ENCODE data around the gene C22orf39. TPM values are rescaled to one million over a fixed set of nuclear protein-coding genes. Genes with fewer than 3 reads are reported as not detected.
A peak's percentile ranks its signal among the peaks of the same experiment; 100 is the strongest.

C22orf39 gene
- total and polyA plus RNA-seq, 5 donors, result 44.9 to 64.3 (median 58.0) TPM

- no peak overlapping the region for H3K4me3 ChIP-seq (ENCODE audit: low read length)
- H3K27me3 ChIP-seq (ENCODE audit: control insufficient read depth, insufficient read depth), result no peaks in the 10 kb centered on the region
- peaks cover 8% of the 10 kb centered on the region for H3K4me1 ChIP-seq (ENCODE audit: control insufficient read depth, insufficient read depth, low read length)
- DNase-seq, result no peak
- ATAC-seq, result peak; percentile 33 to 40
- intact Hi-C loops (cut with DNase I), result no loop called here
- H3K27ac ChIP-seq (ENCODE audit: low read length), result no peak overlapping the region
- no peaks in the 10 kb centered on the region for H3K9me3 ChIP-seq (ENCODE audit: control insufficient read depth, low read length)
- WGBS, result 76% methylated on average over 4 of the region's 4 CpGs
Observed at GRCh38 chr22:19406846-19407245, 40.7 kb downstream of the C22orf39 start.

- Histone ChIP-seq H3K27me3 (ENCODE audit: control insufficient read depth, insufficient read depth) (no peaks in the 10 kb centered on the region), H3K9me3 (ENCODE audit: control insufficient read depth, low read length) (no peaks in the 10 kb centered on the region), H3K4me1 (ENCODE audit: control insufficient read depth, insufficient read depth, low read length) (peaks cover 5% of the 10 kb centered on the region), H3K27ac (ENCODE audit: low read length) (no peak overlapping the region), H3K4me3 (ENCODE audit: low read length) (no peak overlapping the region)
- WGBS, result 83% methylated on average over 3 of the region's 3 CpGs
- intact Hi-C loops (cut with DNase I), result no loop called here
- no peak for DNase-seq
- no peak for ATAC-seq
Observed at GRCh38 chr22:19406281-19406811, 41.2 kb downstream of the C22orf39 start.

- no peak overlapping the region for H3K27ac ChIP-seq (ENCODE audit: low read length)
- intact Hi-C loops (cut with DNase I), result no loop called here
- DNase-seq, result no peak
- no peaks in the 10 kb centered on the region for H3K4me1 ChIP-seq (ENCODE audit: control insufficient read depth, insufficient read depth, low read length)
- H3K27me3 ChIP-seq (ENCODE audit: control insufficient read depth, insufficient read depth), result no peaks in the 10 kb centered on the region
- H3K9me3 ChIP-seq (ENCODE audit: control insufficient read depth, low read length), result no peaks in the 10 kb centered on the region
- ATAC-seq, result peak in 1 of 2 donors; percentile 13
- no peak overlapping the region for H3K4me3 ChIP-seq (ENCODE audit: low read length)
- WGBS, result 97% methylated on average over 8 of the region's 8 CpGs
Observed at GRCh38 chr22:19405652-19406051, 41.9 kb downstream of the C22orf39 start.

- ATAC-seq (no peak), DNase-seq (no peak)
- no peaks in the 10 kb centered on the region for H3K9me3 ChIP-seq (ENCODE audit: control insufficient read depth, low read length)
- no peak overlapping the region for H3K4me3 ChIP-seq (ENCODE audit: low read length)
- WGBS, result 94% methylated on average over 4 of the region's 4 CpGs
- H3K27ac ChIP-seq (ENCODE audit: low read length), result no peak overlapping the region
- H3K4me1 ChIP-seq (ENCODE audit: control insufficient read depth, insufficient read depth, low read length), result no peaks in the 10 kb centered on the region
- H3K27me3 ChIP-seq (ENCODE audit: control insufficient read depth, insufficient read depth), result no peaks in the 10 kb centered on the region
- intact Hi-C loops (cut with DNase I), result no loop called here
Observed at GRCh38 chr22:19405133-19405532, 42.4 kb downstream of the C22orf39 start.

- no peak overlapping the region for H3K4me3 ChIP-seq (ENCODE audit: low read length)
- no peaks in the 10 kb centered on the region for H3K4me1 ChIP-seq (ENCODE audit: control insufficient read depth, insufficient read depth, low read length)
- no peak for DNase-seq
- no peaks in the 10 kb centered on the region for H3K27me3 ChIP-seq (ENCODE audit: control insufficient read depth, insufficient read depth)
- H3K27ac ChIP-seq (ENCODE audit: low read length), result no peak overlapping the region
- H3K9me3 ChIP-seq (ENCODE audit: control insufficient read depth, low read length), result no peaks in the 10 kb centered on the region
- no peak for ATAC-seq
- intact Hi-C loops (cut with DNase I), result no loop called here
- WGBS, result 90% methylated on average over 3 of the region's 3 CpGs
Observed at GRCh38 chr22:19404676-19405075, 42.8 kb downstream of the C22orf39 start.

GRCh38 chr22:19402642-19403191, 44.8 kb downstream of the C22orf39 start:
- 97% methylated on average over 4 of the region's 4 CpGs for WGBS
- Histone ChIP-seq H3K27me3 (ENCODE audit: control insufficient read depth, insufficient read depth) (no peaks in the 10 kb centered on the region), H3K27ac (ENCODE audit: low read length) (no peak overlapping the region), H3K4me1 (ENCODE audit: control insufficient read depth, insufficient read depth, low read length) (no peaks in the 10 kb centered on the region), H3K4me3 (ENCODE audit: low read length) (no peak overlapping the region), H3K9me3 (ENCODE audit: control insufficient read depth, low read length) (no peaks in the 10 kb centered on the region)
- intact Hi-C loops (cut with DNase I), result no loop called here
- ATAC-seq, result no peak
- no peak for DNase-seq

- intact Hi-C loops (cut with DNase I), result no loop called here
- ATAC-seq (no peak), DNase-seq (no peak)
- 90% methylated on average over 4 of the region's 4 CpGs for WGBS
- Histone ChIP-seq H3K4me3 (ENCODE audit: low read length) (no peak overlapping the region), H3K27me3 (ENCODE audit: control insufficient read depth, insufficient read depth) (no peaks in the 10 kb centered on the region), H3K27ac (ENCODE audit: low read length) (no peak overlapping the region), H3K9me3 (ENCODE audit: control insufficient read depth, low read length) (no peaks in the 10 kb centered on the region), H3K4me1 (ENCODE audit: control insufficient read depth, insufficient read depth, low read length) (no peaks in the 10 kb centered on the region)
Observed at GRCh38 chr22:19401483-19401882, 46.0 kb downstream of the C22orf39 start.

GRCh38 chr22:19400881-19401280, 46.6 kb downstream of the C22orf39 start:
- DNase-seq (no peak), ATAC-seq (no peak)
- Histone ChIP-seq H3K27ac (ENCODE audit: low read length) (no peak overlapping the region), H3K27me3 (ENCODE audit: control insufficient read depth, insufficient read depth) (no peaks in the 10 kb centered on the region), H3K9me3 (ENCODE audit: control insufficient read depth, low read length) (no peaks in the 10 kb centered on the region), H3K4me1 (ENCODE audit: control insufficient read depth, insufficient read depth, low read length) (no peaks in the 10 kb centered on the region), H3K4me3 (ENCODE audit: low read length) (no peak overlapping the region)
- WGBS, result 92% methylated on average over 6 of the region's 6 CpGs
- intact Hi-C loops (cut with DNase I), result no loop called here

GRCh38 chr22:19398652-19399051, 48.9 kb downstream of the C22orf39 start:
- 83% methylated on average over 2 of the region's 2 CpGs for WGBS
- intact Hi-C loops (cut with DNase I), result loop anchor here in 1 of 4 donors (10.0 kb wide), 1 partner anchor 696 kb away; no protein-coding TSS in a partner anchor
- Histone ChIP-seq H3K27ac (ENCODE audit: low read length) (no peak overlapping the region), H3K27me3 (ENCODE audit: control insufficient read depth, insufficient read depth) (no peaks in the 10 kb centered on the region), H3K4me1 (ENCODE audit: control insufficient read depth, insufficient read depth, low read length) (no peaks in the 10 kb centered on the region), H3K9me3 (ENCODE audit: control insufficient read depth, low read length) (no peaks in the 10 kb centered on the region), H3K4me3 (ENCODE audit: low read length) (no peak overlapping the region)
- ATAC-seq (no peak), DNase-seq (no peak)

- no peak overlapping the region for H3K4me3 ChIP-seq (ENCODE audit: low read length)
- intact Hi-C loops (cut with DNase I), result loop anchor here in 1 of 4 donors (10.0 kb wide), 1 partner anchor 697 kb away; no protein-coding TSS in a partner anchor
- H3K4me1 ChIP-seq (ENCODE audit: control insufficient read depth, insufficient read depth, low read length), result no peaks in the 10 kb centered on the region
- DNase-seq, result no peak
- H3K9me3 ChIP-seq (ENCODE audit: control insufficient read depth, low read length), result no peaks in the 10 kb centered on the region
- 78% methylated on average over 6 of the region's 6 CpGs for WGBS
- no peaks in the 10 kb centered on the region for H3K27me3 ChIP-seq (ENCODE audit: control insufficient read depth, insufficient read depth)
- ATAC-seq, result no peak
- H3K27ac ChIP-seq (ENCODE audit: low read length), result no peak overlapping the region
Observed at GRCh38 chr22:19398206-19398605, 49.3 kb downstream of the C22orf39 start.

- DNase-seq (no peak), ATAC-seq (no peak)
- intact Hi-C loops (cut with DNase I), result loop anchor here in 1 of 4 donors (10.0 kb wide), 1 partner anchor 697 kb away; no protein-coding TSS in a partner anchor
- no peaks in the 10 kb centered on the region for H3K27me3 ChIP-seq (ENCODE audit: control insufficient read depth, insufficient read depth)
- 81% methylated on average over 3 of the region's 3 CpGs for WGBS
- H3K9me3 ChIP-seq (ENCODE audit: control insufficient read depth, low read length), result no peaks in the 10 kb centered on the region
- H3K4me1 ChIP-seq (ENCODE audit: control insufficient read depth, insufficient read depth, low read length), result no peaks in the 10 kb centered on the region
- H3K4me3 ChIP-seq (ENCODE audit: low read length), result no peak overlapping the region
- H3K27ac ChIP-seq (ENCODE audit: low read length), result no peak overlapping the region
Observed at GRCh38 chr22:19397734-19398104, 49.8 kb downstream of the C22orf39 start.
